Astrocyte of the spinal cord (primary cell): Measurements from ENCODE around the gene SKIL.
A peak's percentile ranks its signal among the peaks of the same experiment; 100 is the strongest.

Experiments used
- DNase-seq: peaks from one replicate; pipeline ENCODE4 v3.0.0; 2011; ENCODE audit warnings: low read depth, low spot score
- H3K4me3 ChIP-seq: 2 replicates; pipeline ENCODE4 v1.5.1; 2011; ENCODE audit warnings: low read depth, mild to moderate bottlenecking, low read length, moderate library complexity
- in situ Hi-C: cut with HindIII; loops from 2 replicates; pipeline ENCODE4 v1.10.0; 2017; ENCODE audit warnings: low sequenced_read_pairs
- TF ChIP-seq, protein P1 (sequence below): IDR thresholded peaks from 2 replicates; pipeline ENCODE4 v1.5.1; 2012; ENCODE audit warnings: low read depth, mild to moderate bottlenecking, low read length, inconsistent platforms

SKIL gene

DNA sequence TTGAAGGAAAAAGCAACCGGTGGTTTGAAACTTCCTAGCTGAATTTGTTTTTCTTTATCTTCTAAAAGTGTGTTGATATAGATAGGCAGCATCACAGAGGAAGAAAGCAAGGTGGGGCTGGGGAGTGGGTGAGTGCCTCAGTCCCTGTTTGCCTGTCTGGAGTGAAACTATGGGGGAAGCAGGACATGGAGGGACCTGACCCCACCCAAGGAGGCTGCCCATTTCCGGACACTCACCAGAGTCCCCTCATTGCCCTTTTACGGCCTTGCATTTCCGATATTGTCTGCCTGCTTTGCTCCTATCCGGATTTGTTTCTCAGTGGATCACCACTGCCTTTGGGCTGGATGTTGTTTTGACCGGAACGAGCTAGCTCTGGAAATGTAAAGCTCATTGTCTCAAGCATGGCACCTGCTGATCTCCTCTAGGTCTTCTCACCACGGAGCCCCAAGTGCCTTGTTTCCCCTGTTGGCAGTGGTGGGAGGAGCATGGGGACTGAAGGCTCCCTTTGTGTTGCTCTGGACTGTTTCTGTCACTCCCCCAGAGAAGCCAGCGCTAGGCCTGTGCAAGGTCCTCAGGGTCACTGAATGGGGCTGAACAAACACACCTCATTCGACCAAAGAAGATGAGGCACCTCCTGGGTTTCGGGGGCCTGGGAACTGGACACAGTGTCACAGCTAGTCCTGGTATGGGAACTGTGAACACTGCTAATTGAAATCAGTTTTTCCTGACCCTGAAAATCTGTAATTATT is 68.2 kb downstream of the SKIL start:
- TF ChIP-seq, protein P1, sequence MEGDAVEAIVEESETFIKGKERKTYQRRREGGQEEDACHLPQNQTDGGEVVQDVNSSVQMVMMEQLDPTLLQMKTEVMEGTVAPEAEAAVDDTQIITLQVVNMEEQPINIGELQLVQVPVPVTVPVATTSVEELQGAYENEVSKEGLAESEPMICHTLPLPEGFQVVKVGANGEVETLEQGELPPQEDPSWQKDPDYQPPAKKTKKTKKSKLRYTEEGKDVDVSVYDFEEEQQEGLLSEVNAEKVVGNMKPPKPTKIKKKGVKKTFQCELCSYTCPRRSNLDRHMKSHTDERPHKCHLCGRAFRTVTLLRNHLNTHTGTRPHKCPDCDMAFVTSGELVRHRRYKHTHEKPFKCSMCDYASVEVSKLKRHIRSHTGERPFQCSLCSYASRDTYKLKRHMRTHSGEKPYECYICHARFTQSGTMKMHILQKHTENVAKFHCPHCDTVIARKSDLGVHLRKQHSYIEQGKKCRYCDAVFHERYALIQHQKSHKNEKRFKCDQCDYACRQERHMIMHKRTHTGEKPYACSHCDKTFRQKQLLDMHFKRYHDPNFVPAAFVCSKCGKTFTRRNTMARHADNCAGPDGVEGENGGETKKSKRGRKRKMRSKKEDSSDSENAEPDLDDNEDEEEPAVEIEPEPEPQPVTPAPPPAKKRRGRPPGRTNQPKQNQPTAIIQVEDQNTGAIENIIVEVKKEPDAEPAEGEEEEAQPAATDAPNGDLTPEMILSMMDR, result no peak
- no peak overlapping the region for H3K4me3 ChIP-seq
- in situ Hi-C loops, result loop anchor here (10.0 kb wide), 1 partner anchor 389 kb away; no protein-coding TSS in a partner anchor
- no peak for DNase-seq

DNA sequence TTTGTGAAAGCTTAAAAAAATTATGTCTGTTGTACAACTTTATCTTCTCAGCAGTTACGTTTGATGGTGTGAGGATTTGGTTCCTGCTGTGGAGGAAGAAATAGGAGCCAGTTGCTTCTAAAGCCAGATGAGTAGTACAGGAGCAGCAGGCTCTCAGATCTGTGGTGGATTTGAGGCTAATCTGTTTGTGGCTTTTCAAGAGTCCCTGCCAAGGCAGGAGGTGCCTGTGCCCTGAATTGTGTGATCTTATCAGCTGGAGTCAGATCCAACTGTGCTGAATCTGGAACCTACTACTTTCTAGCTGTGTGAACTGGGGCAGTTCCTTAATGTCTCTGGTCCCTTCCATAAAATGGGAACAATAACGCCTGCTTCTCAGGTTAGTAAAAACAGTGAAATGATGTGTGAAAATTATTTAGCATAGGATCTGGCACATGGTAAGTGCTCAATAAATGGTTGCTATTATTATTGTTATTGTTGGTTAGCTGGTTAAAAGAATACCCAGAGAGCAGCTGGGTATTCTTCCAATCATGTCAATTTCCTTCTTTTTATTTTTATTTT is 68.8 kb downstream of the SKIL start:
- DNase-seq, result peak; percentile 74
- in situ Hi-C loops, result loop anchor here (10.0 kb wide), 1 partner anchor 388 kb away; no protein-coding TSS in a partner anchor

DNA sequence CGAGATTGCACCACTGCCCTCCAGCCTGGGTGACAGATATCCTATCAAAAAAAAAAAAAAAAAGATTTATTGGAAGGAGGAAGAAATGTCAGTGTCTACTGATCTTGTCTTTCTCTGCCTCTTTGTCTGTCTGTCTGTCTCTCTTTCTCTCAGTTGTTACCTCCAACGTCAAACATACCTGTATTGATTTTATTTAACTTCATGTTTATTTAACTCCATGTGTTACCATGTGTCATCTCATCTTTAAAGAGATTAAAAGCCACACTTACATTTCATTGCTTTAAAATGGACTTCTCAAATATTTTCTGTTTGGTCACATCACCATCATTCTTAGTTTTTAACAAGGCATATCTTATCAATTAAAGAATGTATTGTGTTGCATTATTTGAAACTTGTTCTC is 70.6 kb downstream of the SKIL start:
- TF ChIP-seq, protein P1, result no peak
- no peak for DNase-seq
- in situ Hi-C loops, result loop anchor here (10.0 kb wide), 1 partner anchor 387 kb away; no protein-coding TSS in a partner anchor
- no peak overlapping the region for H3K4me3 ChIP-seq

More for the DNA sequence above, 68.8 kb downstream of the SKIL start:
- TF ChIP-seq, protein P1, result no peak
- H3K4me3 ChIP-seq, result no peak overlapping the region

DNA sequence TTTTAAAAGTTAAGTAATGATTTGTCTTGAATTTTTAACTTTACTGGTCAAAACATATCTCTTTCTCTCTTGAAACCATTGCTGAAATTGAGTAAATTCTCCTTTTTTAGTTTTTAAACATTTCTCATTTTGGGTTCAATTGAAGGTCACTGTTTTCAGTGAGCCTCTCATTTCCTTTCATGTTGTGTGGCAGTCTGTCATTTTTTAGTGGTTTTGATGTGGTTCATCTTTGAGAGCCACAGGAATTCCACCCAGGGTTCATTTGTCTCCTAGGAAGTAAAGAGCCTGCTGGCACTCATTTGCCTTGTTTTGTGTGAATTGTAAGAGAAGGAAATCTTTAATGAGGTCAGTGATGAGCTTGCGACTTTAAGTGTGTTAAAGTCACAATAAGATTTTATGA is 71.5 kb downstream of the SKIL start:
- TF ChIP-seq, protein P1, result no peak
- DNase-seq, result peak; percentile 90
- no peak overlapping the region for H3K4me3 ChIP-seq
- in situ Hi-C loops, result loop anchor here (10.0 kb wide), 1 partner anchor 386 kb away; no protein-coding TSS in a partner anchor

DNA sequence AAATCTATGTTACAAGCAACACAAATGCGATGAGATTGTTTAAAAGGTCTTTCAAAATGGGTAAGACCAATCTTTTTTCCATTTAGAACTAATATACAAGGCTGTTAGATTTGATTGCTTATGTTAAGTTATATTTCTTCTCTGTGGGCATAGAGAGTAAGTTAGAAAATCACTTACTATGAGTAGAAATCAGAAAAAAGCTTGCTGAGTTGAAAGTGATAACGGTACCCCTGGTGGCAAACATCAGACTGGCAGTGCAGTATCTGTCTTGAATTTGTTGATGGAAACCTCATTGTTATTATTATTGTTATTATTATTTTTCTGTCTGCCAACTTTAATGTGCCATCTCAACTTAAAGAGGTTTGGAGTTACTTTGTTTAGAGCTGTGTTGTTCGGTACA is 73.5 kb downstream of the SKIL start:
- TF ChIP-seq, protein P1, result peak; percentile 16
- H3K4me3 ChIP-seq, result no peak overlapping the region
- DNase-seq, result no peak
- in situ Hi-C loops, result no loop called here

DNA sequence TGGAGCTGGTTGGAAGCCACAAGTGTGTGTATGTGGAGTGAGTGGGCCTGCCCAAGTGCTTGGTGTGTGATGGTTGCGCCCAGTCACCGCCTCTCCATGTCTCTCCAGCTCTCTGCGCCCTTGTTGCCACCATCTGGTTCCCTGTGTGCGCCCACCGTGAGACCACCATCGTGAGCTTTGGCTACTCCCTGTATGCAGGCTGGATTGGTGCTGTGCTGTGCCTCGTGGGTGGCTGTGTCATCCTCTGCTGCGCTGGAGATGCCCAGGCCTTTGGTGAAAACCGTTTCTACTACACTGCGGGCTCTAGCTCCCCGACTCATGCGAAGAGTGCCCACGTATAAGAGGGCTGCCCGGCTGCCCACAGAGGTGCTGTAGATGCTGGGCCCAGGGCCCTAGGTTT is 74.9 kb downstream of the SKIL start:
- no peak overlapping the region for H3K4me3 ChIP-seq
- no peak for DNase-seq
- TF ChIP-seq, protein P1, result no peak
- in situ Hi-C loops, result no loop called here
